Right lobe of liver (tissue), 4 donors: ENCODE results near the gene SPATA16.

Source experiments
- CTCF ChIP-seq, 4 donors: fragments of 200-600 bp in 3 of 4; fragments of 450-650 bp in 1 of 4; IDR thresholded peaks; one replicate each; pipeline versions ENCODE4 v1.5.1 to v1.8.0; 2016 to 2022; ENCODE audit warnings: antibody characterized with exemption in 4 of 4, mild to moderate bottlenecking in 2 of 4
- POLR2A ChIP-seq: fragments of 450-650 bp; IDR thresholded peaks from one replicate; pipeline ENCODE4 v1.6.1; 2017; ENCODE audit warnings: antibody characterized with exemption, mild to moderate bottlenecking
- donor health status: DM: no; HTN: no; CAD: no.
- donor health status: DM: no; HTN: no; CAD: no.
- donor health status: DM: no; HTN: yes; CAD: no.

- no peak for TF ChIP-seq CTCF (IDR thresholded peaks at IDR 0.05)
- no peak for TF ChIP-seq POLR2A
Measured at GRCh38 chr3:172853921-172854666, 286.9 kb downstream of the SPATA16 start.
